Uterus (tissue), 2 donors: Measurements from ENCODE around the gene FILIP1L.

Source experiments
- POLR2A ChIP-seq, 2 donors: fragments of 450-650 bp; IDR thresholded peaks; one replicate each; pipeline ENCODE4 v1.6.1; 2016; ENCODE audit warnings: antibody characterized with exemption in 2 of 2, mild to moderate bottlenecking in 1 of 2, moderate library complexity in 1 of 2
- TF ChIP-seq, protein P1 (sequence below), 4 experiments: fragments of 200-600 bp in 2 of 4; fragments of 450-650 bp in 2 of 4; sonication (generic) in 2 of 4; IDR thresholded peaks; one replicate each; pipeline ENCODE4 v1.5.1; 2016 to 2019; ENCODE audit warnings: antibody characterized with exemption in 4 of 4, mild to moderate bottlenecking in 2 of 4, moderate library complexity in 1 of 4

DNA sequence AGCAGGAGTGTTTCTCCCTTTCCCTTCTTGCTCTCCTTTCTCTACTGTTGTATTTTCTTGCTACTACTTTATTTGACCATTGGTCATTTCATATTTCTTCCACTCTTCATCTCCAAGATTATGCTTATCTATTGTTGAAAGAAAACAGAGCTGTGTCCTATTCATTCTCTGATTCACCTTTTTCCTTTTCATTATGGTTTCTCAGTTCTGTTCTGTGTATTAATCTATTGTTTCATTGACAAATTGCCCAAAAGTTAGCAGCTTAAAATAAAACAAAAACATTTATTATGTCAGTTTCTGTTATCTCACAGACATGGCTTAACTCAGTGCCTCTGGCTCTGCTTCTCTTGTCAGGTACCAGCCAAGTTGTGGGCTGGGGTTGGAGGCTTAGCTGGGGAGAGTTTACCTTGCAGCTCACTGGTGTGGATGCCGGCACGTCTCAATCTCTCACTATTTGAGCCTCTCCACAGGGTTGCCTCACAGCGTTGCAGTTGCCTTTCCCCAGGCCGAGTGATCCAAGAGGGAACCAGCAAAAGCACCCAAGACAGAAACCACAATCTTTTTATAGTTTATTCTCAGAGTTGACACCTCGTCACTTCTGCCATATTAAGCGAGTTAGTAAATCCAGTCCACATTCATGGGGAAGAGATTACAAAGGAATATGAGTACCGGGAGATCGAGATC is 36.9 kb upstream of the FILIP1L start:
- TF ChIP-seq, protein P1, sequence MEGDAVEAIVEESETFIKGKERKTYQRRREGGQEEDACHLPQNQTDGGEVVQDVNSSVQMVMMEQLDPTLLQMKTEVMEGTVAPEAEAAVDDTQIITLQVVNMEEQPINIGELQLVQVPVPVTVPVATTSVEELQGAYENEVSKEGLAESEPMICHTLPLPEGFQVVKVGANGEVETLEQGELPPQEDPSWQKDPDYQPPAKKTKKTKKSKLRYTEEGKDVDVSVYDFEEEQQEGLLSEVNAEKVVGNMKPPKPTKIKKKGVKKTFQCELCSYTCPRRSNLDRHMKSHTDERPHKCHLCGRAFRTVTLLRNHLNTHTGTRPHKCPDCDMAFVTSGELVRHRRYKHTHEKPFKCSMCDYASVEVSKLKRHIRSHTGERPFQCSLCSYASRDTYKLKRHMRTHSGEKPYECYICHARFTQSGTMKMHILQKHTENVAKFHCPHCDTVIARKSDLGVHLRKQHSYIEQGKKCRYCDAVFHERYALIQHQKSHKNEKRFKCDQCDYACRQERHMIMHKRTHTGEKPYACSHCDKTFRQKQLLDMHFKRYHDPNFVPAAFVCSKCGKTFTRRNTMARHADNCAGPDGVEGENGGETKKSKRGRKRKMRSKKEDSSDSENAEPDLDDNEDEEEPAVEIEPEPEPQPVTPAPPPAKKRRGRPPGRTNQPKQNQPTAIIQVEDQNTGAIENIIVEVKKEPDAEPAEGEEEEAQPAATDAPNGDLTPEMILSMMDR (IDR thresholded peaks at IDR 0.05), result no peak
- TF ChIP-seq POLR2A (IDR thresholded peaks at IDR 0.05), result no peak
